ENCODE results near the gene KDELR1. TPM values are rescaled to one million over a fixed set of nuclear protein-coding genes. Genes with fewer than 3 reads are reported as not detected.

The KDELR1 gene
- total RNA-seq, 1 experiment from 2014 or later: 198 TPM

- H3K4me3 Mint-ChIP-seq: no peak overlapping the region; a peak in 1 of 5 replicates
- H4K20me1 ChIP-seq (ENCODE audit: control insufficient read depth, insufficient read depth, insufficient read length): no peaks in the 10 kb centered on the region
- H2BK20ac ChIP-seq (ENCODE audit: low read depth, low read length, poor library complexity, severe bottlenecking): no peak overlapping the region
- no CpG with 5 or more reads among the region's 10 CpGs for WGBS (ENCODE audit: extremely low coverage, insufficient read length, low lambda C conversion rate)
- no peak overlapping the region for H2AFZ ChIP-seq (ENCODE audit: low read length)
- no peak overlapping the region for H3K4ac ChIP-seq (ENCODE audit: low read depth, low read length)
- no peak overlapping the region for H3K14ac ChIP-seq (ENCODE audit: insufficient read depth, low read length)
- H3K9me3 ChIP-seq (ENCODE audit: control insufficient read depth, low read depth, low read length): no peaks in the 10 kb centered on the region
- no peak overlapping the region for H4K91ac ChIP-seq (ENCODE audit: insufficient read length, low read depth, low read length)
- H3T11ph ChIP-seq (ENCODE audit: low read length): no peak overlapping the region
- peaks cover 0 to 4% (median 0%) of the 10 kb centered on the region in 3 experiments; a peak in 2 of 7 replicates for H3K36me3 Mint-ChIP-seq (ENCODE audit: insufficient read depth in 1 of 3, low read depth in 3 of 3)
- DNase-seq: no peak
- no peaks in the 10 kb centered on the region for H3K79me1 ChIP-seq (ENCODE audit: insufficient read depth, low read depth, low read length, poor library complexity, severe bottlenecking)
- no peak overlapping the region for H3K4me2 ChIP-seq (ENCODE audit: insufficient read depth, insufficient read length, low read length)
- no peak overlapping the region for H4K8ac ChIP-seq (replicated peaks; ENCODE audit: insufficient read length, low read depth, low read length)
- H2BK12ac ChIP-seq (ENCODE audit: insufficient read length, low read depth, low read length): no peak overlapping the region
- TF ChIP-seq, protein P1, sequence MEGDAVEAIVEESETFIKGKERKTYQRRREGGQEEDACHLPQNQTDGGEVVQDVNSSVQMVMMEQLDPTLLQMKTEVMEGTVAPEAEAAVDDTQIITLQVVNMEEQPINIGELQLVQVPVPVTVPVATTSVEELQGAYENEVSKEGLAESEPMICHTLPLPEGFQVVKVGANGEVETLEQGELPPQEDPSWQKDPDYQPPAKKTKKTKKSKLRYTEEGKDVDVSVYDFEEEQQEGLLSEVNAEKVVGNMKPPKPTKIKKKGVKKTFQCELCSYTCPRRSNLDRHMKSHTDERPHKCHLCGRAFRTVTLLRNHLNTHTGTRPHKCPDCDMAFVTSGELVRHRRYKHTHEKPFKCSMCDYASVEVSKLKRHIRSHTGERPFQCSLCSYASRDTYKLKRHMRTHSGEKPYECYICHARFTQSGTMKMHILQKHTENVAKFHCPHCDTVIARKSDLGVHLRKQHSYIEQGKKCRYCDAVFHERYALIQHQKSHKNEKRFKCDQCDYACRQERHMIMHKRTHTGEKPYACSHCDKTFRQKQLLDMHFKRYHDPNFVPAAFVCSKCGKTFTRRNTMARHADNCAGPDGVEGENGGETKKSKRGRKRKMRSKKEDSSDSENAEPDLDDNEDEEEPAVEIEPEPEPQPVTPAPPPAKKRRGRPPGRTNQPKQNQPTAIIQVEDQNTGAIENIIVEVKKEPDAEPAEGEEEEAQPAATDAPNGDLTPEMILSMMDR (conservative IDR thresholded peaks at IDR 0.05): no peak
- peaks cover 2 to 12% of the 10 kb centered on the region in 2 experiments; a peak in 3 of 4 replicates for H3K4me1 Mint-ChIP-seq
- no peak overlapping the region for H2BK15ac ChIP-seq (ENCODE audit: low read depth, low read length)
- H3K27me3 ChIP-seq (ENCODE audit: insufficient read depth, low read length): no peaks in the 10 kb centered on the region
- H2BK120ac ChIP-seq (ENCODE audit: low read depth, low read length, poor library complexity, severe bottlenecking): no peak overlapping the region
- no peaks in the 10 kb centered on the region for H3K9me3 Mint-ChIP-seq
- no peak overlapping the region for H3K23ac ChIP-seq (ENCODE audit: insufficient read length, low read depth, low read length)
- H3K27me3 Mint-ChIP-seq (ENCODE audit: low read depth): no peaks in the 10 kb centered on the region; the same call in none of the 2 replicates
- no peak overlapping the region for H3K9ac ChIP-seq (ENCODE audit: extremely low read depth, insufficient read length, low read length)
- H4K5ac ChIP-seq (ENCODE audit: insufficient read length, low read depth, low read length): no peak overlapping the region
- no peak overlapping the region for H2AK5ac ChIP-seq (ENCODE audit: insufficient read length, low read length)
- H3K23me2 ChIP-seq (ENCODE audit: insufficient read length, low read depth, low read length, poor library complexity, severe bottlenecking): no peaks in the 10 kb centered on the region
- H2BK5ac ChIP-seq (ENCODE audit: insufficient read length, low read length): no peak overlapping the region
- H3K79me2 ChIP-seq (ENCODE audit: insufficient read depth, low read length): no peaks in the 10 kb centered on the region
- H3K27ac Mint-ChIP-seq: no peak overlapping the region
- H3K4me1 ChIP-seq (ENCODE audit: insufficient read depth, low read length): no peaks in the 10 kb centered on the region
- no peak overlapping the region for H3K56ac ChIP-seq (ENCODE audit: insufficient read length, low read depth, low read length)
- H3K18ac ChIP-seq (ENCODE audit: insufficient read length, low read depth, low read length): no peak overlapping the region
- H3K27ac ChIP-seq (ENCODE audit: insufficient read length, low read depth, low read length): no peak overlapping the region
Observed at GRCh38 chr19:48341515-48342413, 49.6 kb downstream of the KDELR1 start.
